ENCODE data around the gene PLEKHF1. TPM values are rescaled to one million over a fixed set of nuclear protein-coding genes. Genes with fewer than 3 reads are reported as not detected.

Gene PLEKHF1
- total RNA-seq, 1 donor from 2014 or later, result 9.6 TPM

Other genes with a start within 250 kb of the PLEKHF1 start
- not detected in 2 replicates for gene VSTM2B, start 139.5 kb upstream of the PLEKHF1 start, total RNA-seq
- 52.6 and 52.7 TPM in 2 replicates for gene POP4, start 59.2 kb upstream of the PLEKHF1 start, total RNA-seq
- 35.2 and 37.6 TPM in 2 replicates for gene C19orf12, start 49.8 kb downstream of the PLEKHF1 start, total RNA-seq
- gene CCNE1, start 146.5 kb downstream of the PLEKHF1 start, total RNA-seq, result 16.5 and 18.4 TPM in 2 replicates

Data from progenitor cell of endocrine pancreas (in vitro differentiated cells).